HG02571 (cell line): ENCODE measurements around the gene ZNF547.
"Not testable (repeated sequence)": the region's sequence is repeated elsewhere in the genome, so short reads cannot be mapped to it uniquely, and the experiment has no call there.

Experiments
- ATAC-seq: cut with Tn5 transposase; IDR thresholded peaks from one replicate; pipeline ENCODE4 v1.9.1; 2021; ENCODE audit warnings: mild to moderate bottlenecking, moderate library complexity; ENCODE audit not compliant: unreplicated experiment

ZNF547 gene

DNA sequence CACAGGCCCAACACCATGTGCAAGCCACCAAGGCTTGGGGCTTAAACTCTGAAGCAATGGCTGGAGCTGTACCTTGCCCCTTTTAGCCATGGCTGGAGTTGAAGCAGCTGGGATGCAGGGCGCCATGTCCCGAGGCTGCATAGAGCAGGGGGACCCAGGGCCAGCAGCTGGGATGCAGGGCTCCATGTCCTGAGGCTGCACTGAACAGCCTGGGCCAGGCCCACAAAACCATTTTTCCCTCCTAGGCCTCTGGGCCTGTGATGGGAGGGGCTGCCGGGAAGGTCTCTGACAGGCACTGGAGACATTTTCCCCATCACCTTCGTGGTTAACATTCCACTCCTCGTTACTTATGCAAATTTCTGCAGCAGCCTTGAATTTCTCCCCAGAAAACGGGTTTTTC lies 10.8 kb downstream of the ZNF547 start:
- ATAC-seq, result no peak

DNA sequence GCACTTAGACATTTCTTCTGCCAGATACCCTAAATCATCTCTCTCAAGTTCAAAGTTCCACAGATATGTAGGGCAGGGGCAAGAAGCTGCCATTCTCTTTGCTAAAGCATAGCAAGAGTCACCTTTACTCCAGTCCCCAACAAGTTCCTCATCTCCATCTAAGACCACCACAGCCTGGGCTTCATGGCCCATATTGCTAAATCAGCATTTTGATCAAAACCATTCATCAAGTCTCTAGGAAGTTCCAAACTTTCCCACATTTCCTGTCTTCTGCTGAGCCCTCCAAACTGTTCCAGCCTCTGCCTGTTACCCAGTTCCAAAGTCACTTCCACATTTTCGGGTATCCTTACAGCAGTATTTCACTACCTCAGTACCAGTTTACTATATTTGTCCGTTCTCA lies 11.3 kb downstream of the ZNF547 start:
- ATAC-seq, result not testable (repeated sequence)

DNA sequence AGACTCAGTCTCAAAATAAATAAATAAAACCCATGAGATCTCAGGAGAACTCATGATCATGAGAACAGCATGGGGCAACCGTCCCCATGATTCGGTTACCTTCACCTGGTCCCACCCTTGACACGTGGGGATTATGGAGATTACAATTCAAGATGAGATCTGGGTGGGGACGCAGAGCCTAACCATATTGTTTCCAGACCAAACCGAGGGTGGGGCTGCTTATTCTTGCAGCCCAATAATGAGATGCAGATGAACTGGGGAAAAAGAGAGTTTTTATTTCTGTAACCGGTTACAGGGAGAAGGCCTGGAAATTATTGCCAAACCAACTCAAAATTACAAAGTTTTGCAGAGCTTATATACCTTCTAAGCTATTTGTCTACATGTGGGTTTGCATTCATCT lies 12.8 kb downstream of the ZNF547 start:
- ATAC-seq, result no peak

DNA sequence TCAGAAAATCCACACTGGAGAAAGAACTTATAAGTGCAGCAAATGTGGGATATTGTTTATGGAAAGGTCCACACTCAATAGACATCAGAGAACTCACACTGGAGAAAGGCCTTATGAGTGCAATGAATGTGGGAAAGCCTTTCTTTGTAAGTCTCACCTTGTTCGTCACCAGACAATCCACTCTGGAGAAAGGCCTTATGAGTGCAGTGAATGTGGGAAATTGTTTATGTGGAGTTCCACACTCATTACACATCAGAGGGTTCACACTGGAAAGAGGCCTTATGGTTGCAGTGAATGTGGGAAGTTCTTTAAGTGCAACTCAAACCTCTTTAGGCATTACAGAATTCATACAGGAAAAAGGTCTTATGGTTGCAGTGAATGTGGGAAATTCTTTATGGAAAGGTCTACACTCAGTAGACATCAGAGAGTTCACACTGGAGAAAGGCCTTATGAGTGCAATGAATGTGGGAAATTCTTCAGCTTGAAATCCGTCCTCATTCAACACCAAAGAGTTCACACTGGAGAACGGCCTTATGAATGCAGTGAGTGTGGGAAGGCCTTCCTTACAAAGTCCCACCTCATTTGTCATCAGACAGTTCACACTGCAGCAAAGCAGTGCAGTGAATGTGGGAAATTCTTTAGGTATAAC lies 14.3 kb downstream of the ZNF547 start:
- ATAC-seq, result no peak

DNA sequence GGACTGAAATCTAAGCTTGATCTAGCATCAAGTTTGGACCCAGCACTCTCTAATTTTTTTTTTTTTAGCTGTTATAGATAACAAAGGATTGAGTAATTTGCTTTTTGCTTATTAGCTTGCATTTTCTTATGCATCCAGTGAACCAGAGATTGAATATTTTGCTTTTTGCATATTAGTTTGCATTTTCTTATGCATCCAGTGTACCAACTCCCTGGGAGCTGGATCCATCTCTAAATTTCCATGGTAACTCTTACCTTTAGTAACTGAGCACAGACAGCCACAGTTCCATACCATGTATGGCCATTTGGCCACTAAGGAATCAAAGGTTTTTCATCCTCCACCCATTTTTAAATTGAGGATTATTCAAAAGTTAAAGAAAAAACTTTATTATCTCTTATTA lies 17.6 kb downstream of the ZNF547 start:
- no peak for ATAC-seq

DNA sequence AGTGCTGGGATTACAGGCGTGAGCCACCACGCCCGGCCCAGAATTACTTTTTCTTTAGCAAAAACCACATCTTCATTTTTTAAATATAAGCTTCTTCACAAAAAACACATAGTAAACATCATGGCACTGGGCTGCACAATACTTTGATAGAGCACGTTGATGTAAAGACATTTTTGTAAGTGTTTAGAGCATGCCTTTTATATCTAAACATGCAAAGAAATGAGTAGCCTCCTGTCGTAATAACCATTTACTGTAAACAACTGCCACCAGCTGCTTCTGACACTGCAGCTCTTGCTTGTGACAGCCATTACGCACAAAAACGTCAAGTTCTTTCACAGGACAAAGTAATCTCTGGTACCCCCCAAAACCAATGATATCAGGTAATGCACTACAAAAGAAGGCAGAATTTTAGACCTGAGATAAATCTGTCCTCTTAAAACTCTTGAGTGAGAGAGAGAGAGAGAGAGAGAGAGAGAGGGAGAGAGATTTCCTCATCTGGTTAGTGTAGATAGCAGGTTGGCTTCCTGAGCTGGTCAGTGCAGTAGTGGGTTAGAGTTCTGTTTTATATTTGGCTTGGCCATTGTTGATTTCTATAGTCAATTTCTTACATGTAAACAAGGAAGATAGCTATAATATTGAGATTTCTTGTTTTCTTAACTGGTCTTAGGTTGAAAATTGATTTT lies 19.6 kb downstream of the ZNF547 start:
- no peak for ATAC-seq

DNA sequence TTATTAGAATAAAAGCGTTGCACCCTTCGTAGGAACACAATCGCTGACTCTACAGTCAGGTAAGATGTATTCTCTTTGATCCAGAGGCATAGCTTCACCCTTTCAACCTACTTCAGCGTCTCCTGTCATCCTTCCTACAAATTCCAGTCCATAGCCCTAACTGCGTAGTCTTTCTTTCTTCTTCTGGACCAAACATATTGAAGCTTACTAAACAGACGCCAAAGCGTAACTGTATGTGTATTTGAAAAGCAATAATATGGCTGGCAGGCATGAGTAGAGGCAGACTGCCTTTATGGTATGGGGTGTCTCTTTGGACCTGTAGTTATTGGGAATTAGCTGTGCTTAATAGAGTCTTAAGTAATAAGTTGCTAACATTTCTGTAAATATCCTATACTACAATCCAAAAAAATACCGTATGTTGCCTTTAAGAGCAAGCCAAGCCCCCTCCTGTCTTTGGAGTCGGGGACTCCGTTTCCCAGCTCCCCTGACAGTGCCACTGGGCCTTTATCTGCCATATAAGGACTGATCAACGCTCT lies 25.9 kb downstream of the ZNF547 start:
- ATAC-seq, result no peak

DNA sequence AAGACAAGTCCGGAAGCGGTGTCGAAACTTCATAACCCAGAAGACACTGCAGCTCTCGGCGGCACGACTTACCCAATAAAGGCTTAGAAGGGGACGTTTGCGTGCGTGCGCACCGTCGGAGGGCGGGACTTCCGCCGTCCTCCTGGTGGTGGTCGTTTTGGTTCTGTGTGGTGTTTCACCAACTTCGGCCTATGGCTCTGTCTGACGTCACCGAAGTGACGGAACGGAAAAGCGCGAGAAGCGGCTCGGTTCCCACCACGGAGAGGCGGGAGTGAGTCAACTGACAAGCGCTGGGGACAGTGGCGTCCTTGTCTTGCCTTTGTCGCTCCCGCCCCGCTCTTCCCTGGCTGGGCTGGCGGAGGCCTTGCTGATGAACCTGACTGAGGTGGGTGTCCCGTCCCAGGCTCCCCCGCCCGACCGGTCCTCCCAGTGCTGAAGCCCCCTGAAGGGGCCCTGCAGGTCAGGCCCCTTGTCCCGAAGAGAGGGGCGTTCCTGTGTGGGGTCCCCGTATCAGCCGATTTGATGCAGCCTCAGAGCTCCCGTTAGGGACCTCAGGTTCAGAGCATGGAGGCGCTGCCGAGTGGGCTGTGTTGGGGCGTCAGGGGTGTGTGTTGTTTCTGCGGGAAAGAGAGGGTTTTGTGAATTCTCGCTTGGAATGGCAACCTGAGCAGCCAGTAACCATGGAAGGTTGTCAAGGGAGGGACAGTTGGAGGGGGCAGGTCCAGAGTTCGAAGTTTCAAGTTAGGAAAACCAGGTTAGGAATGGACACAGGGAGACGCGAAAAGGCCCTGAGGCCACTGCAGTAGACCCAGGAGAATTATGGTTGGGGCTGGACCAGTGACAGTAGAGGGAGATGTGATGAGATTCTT lies 26.6 kb downstream of the ZNF547 start, which contains the start of gene ZNF548:
ZNF548 (plus strand) TSS at position 125 of the 869 bp plus-strand sequence; CDS start at position 371, 246 bp downstream.
- peak; percentile 89 for ATAC-seq

DNA sequence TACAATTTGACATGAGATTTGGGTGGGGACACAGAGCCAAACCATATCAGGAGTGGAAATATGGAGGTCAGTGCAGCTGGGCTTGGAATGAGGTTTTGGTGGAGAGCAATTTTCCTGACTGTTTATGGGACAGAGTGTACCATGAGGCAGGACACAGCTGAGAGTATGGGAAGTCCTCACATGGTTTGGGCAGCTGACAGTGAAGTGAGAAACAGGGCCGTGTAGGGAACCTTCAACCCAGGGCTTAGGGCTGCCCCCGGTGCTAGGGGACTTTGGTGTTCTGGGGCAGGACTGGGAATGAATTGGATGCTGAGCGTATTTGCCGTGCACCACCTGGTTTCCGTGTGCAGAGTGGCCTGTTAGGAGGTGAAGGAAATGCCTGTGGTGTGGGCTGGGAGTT lies 32.4 kb downstream of the ZNF547 start:
- ATAC-seq, result no peak

DNA sequence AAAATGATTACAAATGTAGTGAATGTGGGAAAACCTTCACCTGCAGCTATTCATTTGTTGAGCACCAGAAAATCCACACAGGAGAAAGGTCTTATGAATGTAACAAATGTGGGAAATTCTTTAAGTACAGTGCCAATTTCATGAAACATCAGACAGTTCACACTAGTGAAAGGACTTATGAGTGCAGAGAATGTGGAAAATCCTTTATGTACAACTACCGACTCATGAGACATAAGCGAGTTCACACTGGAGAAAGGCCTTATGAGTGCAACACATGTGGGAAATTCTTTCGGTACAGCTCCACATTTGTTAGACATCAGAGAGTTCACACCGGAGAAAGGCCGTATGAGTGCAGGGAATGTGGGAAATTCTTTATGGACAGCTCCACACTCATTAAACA lies 35.5 kb downstream of the ZNF547 start:
- ATAC-seq, result no peak

DNA sequence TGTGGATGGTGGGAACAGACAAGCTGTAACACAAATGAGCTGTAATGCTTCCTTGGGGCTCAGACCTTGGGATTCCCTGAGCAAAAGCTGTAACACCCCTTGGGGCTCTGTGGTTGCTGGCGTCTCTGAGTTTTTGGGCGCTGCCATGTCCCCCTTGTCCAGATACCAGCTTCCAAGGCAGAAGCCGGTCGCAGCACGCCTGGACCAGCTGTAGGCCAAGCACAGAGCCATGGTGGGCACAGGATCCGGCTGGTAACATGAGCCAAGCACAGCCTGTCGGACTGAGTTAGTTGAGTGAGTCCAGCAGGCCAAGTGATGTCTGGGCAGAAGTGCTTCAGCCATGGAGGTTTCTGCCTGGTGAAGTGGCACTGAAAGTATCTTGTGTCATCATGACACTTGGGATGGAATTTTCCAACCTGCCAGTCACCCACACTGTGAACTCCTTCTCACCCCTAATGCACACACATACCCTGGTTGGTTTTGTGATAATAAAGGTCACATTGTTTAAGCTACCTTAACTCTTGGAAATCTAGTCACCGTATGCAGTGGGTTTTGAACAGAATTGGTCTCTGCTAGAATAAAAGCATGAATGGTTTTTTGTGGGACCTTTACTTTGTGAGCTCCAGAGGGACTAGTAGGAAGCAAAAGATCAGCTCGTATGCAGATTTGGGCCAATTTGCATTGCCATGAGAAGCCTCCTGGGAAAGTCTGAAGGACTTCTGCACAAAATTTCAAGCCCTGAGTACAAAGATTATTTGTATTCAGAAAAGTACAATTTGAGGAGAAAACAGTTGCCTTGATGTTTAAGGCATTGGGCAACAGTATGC lies 40.6 kb downstream of the ZNF547 start:
- no peak for ATAC-seq

DNA sequence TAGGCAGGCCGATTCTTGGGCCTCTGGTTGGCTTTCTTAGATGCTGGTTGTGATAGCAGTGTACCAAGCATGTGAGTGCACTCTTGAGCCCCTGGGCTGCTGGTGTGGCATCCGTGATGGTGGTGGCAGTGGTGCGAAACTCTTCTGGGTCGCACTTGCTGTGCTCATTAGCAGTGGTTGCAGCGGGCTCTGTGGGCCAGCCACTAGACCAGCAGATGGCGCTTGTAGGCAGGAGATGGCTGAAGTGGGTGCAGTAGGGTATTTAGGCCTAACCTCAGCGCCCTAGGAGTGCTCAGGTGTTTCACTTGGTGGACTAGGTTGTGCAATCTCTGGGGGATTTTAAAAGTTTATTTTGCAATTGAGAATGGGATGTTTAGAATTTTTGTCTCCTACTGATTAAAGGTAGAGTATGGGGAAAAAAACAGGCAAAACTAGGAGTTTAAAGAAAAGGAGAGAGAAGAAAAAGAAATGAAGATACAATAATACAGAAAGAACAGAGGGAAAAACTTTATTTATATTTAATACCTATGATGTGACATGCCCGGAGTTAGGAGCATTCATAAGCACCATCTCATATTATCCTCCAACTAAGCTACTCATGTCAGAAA lies 43.3 kb downstream of the ZNF547 start:
- no peak for ATAC-seq

DNA sequence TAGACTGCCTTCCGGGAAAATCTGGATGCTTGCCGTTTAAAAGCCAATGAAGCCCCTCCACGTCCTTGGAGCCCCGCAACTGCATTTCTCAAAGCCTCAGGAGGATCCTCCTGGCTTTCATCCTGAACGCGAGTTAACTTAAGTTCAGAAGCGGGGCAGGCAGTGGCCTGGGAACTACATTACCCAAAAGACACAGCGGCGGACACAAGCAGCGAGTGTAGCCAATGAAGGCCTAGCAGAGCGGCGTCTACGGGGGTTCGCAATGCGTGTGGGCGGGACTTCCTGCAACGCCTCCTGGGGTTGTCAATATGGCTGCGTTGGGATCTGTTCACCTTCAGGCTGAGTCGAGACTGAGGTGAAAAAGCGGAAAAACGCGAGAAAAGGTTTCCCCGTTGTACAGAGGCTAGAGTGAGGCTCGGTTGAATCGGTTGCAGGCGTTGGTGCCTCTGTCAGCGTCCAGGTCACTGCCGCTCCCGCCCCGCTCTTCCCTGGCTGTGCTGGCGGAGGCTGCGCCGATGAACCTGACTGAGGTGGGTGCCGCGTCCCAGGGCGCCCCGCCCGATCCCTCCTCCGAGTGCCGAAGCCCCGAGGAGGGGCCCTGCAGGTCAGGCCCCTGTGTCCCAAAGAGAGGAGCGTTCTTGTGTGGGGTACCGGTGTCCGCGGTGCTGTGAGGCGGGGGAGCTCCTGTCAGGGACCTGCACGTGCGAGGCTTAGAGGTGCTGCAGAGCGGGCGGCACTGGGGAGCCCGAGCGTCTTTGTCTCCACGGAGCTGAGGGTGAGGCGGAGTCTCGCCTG lies 47.7 kb downstream of the ZNF547 start, which contains the start of gene ZNF17:
ZNF17 (plus strand) TSS at position 285 of the 795 bp plus-strand sequence. CDS start 2,455 bp downstream, outside the sequence.
- peak; percentile 97 for ATAC-seq

DNA sequence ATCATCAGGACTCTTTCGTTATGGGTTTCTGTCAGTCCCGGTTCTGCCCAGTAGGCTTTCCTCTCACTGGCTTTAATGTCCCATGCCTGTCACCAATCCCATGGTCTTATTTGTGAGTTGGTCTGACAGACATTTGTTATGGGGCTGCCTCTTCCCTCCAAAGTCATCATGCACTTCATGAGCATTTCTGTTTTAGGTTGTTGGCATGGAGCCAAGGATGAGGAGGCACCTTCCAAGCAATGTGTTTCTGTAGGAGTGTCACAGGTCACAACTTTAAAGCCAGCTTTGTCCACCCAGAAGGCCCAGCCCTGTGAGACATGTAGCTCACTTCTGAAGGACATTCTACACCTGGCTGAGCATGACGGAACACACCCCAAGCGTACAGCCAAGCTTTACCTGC lies 56.1 kb downstream of the ZNF547 start:
- no peak for ATAC-seq

DNA sequence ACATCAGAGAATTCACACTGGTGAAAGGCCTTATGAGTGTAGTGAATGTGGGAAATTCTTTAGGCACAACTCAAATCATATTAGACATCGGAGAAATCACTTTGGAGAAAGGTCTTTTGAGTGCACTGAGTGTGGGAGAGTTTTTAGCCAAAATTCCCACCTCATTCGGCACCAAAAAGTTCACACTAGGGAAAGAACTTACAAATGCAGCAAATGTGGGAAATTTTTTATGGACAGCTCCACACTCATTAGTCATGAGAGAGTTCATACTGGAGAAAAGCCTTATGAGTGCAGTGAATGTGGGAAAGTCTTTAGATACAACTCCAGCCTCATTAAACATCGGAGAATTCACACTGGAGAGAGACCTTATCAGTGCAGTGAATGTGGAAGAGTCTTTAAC lies 57.7 kb downstream of the ZNF547 start:
- ATAC-seq, result no peak
